HG03457 (cell line): Measurements from ENCODE around the gene NOL7.

Source experiments
- ATAC-seq: cut with Tn5 transposase; IDR thresholded peaks from one replicate; pipeline ENCODE4 v1.9.1; 2021; ENCODE audit warnings: moderate number of reproducible peaks; ENCODE audit not compliant: unreplicated experiment

The NOL7 gene

GRCh38 chr6:13593720-13594119 lies 21.4 kb upstream of the NOL7 start:
- no peak for ATAC-seq

DNA sequence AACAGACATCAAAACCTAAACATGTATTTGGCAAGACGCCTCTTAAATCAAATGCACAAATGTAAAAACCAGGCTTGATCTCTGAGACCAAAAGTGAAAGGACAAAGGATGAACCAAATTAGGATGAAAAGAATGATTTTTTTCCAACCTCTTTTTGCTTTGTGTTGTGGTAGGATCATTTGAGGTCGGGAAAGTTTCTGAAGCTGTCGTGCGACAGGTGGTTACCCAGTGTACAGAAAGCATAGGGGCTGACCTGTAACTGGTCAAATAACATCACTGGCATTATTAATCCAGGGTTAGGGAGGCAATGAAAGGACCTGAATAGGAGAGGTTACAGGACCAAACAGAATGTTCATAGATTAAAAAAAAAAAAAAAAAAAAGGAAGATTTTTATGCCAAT lies 18.1 kb upstream of the NOL7 start:
- no peak for ATAC-seq

GRCh38 chr6:13600036-13600435 lies 15.1 kb upstream of the NOL7 start:
- no peak for ATAC-seq

GRCh38 chr6:13604135-13604534 lies 11.0 kb upstream of the NOL7 start:
- no peak for ATAC-seq

- no peak for ATAC-seq
Measured at GRCh38 chr6:13604546-13605416, 10.4 kb upstream of the NOL7 start.

GRCh38 chr6:13605634-13606033 lies 9.5 kb upstream of the NOL7 start:
- ATAC-seq: no peak

DNA sequence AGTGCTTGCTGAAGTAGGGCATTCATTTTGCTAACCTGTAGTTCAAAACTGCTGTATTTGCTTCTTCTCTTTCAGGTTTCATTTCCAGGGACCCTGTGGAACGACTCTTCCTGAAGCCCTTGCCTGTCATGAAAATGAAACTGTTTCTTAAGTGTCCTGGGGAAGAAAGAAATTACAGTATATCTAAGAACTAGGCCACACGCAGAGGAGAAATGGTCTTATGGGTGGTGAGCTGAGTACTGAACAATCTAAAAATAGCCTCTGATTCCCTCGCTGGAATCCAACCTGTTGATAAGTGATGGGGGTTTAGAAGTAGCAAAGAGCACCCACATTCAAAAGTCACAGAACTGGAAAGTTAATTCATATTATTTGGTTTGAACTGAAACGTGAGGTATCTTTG lies 3.4 kb upstream of the NOL7 start:
- ATAC-seq: no peak

DNA sequence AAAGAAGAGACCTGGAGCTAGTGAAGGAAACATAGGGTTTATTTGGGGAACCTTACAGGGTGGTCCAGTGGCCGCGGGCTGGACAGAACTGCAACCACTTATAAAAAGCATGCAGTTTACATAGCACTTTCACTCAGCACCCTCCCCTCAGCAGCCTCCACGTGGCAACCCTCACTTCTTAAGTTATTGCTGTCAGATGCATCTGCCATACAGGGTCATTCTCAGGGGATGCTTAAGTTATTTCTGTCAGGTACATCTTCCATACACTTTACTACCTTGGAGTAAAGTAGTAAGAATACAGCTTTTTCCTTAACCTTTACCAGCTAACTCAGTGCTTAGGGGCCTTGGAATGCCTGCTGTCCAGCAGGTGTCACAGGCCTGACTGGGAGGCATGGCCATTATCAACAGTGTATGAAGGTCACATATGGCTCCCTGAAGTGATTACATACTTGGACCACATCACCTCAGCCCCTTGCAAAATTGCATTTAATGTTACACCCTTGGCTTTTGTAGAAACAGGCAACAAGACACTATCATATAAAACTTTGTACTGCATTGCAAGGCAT lies 2.0 kb upstream of the NOL7 start:
- no peak for ATAC-seq

DNA sequence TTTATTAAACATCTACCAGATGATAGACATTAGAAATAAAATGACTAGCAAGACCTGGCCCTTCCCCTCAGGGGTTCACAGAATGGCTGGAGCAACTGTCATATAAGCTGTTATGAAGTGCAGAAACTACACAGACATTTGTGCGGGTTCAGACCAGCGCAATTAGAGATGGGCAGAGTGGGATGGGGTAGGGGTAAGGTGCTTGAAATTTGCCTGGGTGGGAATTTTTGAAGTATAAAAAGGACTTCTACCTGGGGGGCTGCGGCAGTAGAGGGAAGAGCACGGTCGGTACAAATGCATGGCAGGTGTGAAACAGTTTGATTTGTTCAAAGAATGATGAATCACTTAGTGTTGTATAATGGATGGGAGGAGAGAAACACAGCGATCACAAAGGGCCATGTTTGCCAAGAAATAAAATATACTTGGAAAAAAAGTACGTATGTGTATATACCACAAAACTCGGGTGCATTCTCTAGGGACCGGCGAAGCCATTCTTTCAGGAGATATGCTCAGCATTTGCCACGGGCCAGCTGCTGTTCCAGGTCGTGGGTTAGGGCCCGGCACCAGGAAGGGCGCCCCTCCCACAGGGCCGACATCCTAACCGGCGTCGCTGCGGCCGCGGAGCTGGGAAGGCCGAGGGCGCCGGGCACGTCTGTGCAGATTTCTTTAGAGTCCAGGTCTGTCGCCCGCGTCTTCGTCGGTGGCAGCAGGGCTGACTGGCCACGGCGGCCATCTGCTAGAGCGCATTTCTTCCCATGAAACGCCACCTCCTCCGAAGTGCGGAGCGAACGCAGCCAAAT lies 809 bp upstream of the NOL7 start:
- peak; percentile 4 for ATAC-seq

GRCh38 chr6:13615792-13616120 lies 621 bp downstream of the NOL7 start:
- no peak for ATAC-seq

DNA sequence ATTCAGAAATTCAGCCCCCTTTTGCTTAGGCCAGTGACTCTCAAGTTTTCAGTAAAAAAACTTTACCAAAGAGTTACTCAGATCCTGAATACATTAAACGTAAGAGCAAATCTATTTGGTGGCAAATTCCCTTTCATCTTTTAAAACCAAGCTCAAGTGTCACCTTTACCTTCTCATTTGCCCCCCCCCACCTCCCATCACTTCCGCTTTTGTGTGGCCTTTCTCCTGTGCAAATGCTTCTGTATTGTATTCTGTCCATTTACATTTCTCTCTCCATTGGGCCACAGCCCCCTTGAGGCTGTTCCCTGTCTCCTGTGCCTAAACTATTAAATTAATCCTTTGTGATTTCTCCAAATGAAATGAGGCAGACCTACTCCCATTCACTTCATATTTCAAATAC lies 1.9 kb downstream of the NOL7 start:
- no peak for ATAC-seq

- no peak for ATAC-seq
Measured at GRCh38 chr6:13624871-13625288, 9.7 kb downstream of the NOL7 start.

- ATAC-seq: no peak
Measured at GRCh38 chr6:13629459-13630116, 14.5 kb downstream of the NOL7 start.

- no peak for ATAC-seq
Measured at GRCh38 chr6:13630499-13630898, 15.4 kb downstream of the NOL7 start.

GRCh38 chr6:13633343-13633742 lies 18.2 kb downstream of the NOL7 start:
- no peak for ATAC-seq

- no peak for ATAC-seq
Measured at GRCh38 chr6:13635948-13636658, 21.0 kb downstream of the NOL7 start.

DNA sequence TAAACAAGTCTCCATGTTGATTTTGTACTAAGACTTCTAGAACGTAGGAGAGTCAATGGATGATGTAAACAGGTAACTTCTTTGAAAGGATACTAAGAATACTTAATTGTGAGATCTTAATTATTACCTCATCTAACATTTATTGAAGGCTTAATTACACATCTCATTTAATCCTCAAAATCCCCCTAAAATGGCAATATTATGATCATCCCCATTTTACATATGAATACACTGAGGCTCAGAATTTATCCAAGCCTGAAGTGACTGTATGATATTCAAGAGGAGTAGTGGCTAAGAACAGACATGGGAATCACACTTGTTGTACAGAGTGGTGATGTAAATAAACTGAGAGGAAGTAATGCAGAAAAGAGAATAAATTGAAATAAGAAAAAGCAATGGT lies 22.9 kb downstream of the NOL7 start:
- no peak for ATAC-seq

GRCh38 chr6:13638626-13639025 lies 23.5 kb downstream of the NOL7 start:
- no peak for ATAC-seq

DNA sequence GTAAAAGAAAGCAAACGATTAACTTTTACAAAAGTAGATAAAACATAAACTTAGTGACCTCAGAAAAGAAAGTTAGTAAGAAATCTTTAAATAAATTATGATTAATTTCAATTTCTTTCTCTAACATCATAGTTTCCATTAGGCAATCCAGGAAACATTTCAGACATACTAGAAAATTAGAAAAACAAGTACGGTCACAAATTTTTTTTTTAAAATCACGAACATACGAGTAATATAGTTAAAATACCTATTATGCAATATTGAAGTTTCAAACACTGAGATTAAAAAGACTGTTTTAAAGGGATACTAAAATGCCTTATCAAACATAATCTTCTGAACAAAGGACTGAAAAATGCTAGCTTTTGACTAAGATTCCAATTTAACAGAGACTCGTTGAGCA lies 26.2 kb downstream of the NOL7 start:
- no peak for ATAC-seq

DNA sequence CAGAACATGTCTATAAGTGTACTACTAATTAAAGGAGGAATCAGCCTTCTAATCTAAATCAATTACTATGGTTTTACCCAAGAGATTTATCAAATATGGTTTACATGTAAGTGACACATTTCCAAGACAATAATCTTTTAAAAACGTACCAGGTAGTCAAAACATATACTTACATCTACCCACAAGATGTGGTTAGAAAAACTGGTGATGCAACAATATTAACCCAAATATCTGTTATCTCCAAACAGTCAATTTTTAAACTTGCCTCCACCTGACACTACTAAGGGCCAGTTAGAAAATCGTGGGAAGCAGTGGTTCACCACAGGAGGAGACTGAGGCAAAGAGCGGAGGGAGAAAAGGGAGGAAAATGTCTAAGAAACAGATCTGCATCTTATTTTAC lies 28.0 kb downstream of the NOL7 start:
- no peak for ATAC-seq

- no peak for ATAC-seq
Measured at GRCh38 chr6:13648850-13649249, 33.7 kb downstream of the NOL7 start.
